CD4-positive, alpha-beta T cell treated with Interleukin-1 beta for 1 hour (primary cell): ENCODE results near the gene ATXN2.

Experiments used
- DNase-seq, 2 donors: peaks; one replicate each; pipeline ENCODE4 v3.0.0-alpha.2; 2020 to 2022

ATXN2 gene

GRCh38 chr12:111448266-111448830 is 150.8 kb downstream of the ATXN2 start:
- DNase-seq: no peak

GRCh38 chr12:111447571-111448265 is 151.4 kb downstream of the ATXN2 start:
- no peak for DNase-seq

GRCh38 chr12:111446631-111447570 is 152.2 kb downstream of the ATXN2 start:
- DNase-seq: no peak

GRCh38 chr12:111445726-111446581 is 153.2 kb downstream of the ATXN2 start:
- DNase-seq: no peak

GRCh38 chr12:111444925-111445725 is 154.0 kb downstream of the ATXN2 start:
- peak; percentile 88 to 90 for DNase-seq

- DNase-seq: no peak
These were observed 154.7 kb downstream of the ATXN2 start for GRCh38 chr12:111444314-111444924.

GRCh38 chr12:111443586-111443985 is 155.5 kb downstream of the ATXN2 start:
- DNase-seq: peak in 1 of 2 donors; percentile 45

GRCh38 chr12:111443086-111443485 is 156.0 kb downstream of the ATXN2 start:
- no peak for DNase-seq

- DNase-seq: no peak
These were observed 156.6 kb downstream of the ATXN2 start for GRCh38 chr12:111442301-111443045.

GRCh38 chr12:111441107-111441928 is 157.8 kb downstream of the ATXN2 start:
- DNase-seq: no peak

- no peak for DNase-seq
These were observed 158.5 kb downstream of the ATXN2 start for GRCh38 chr12:111440631-111441030.

GRCh38 chr12:111440152-111440551 is 159.0 kb downstream of the ATXN2 start:
- DNase-seq: no peak

GRCh38 chr12:111439657-111440151 is 159.4 kb downstream of the ATXN2 start:
- DNase-seq: no peak

GRCh38 chr12:111438481-111438880 is 160.6 kb downstream of the ATXN2 start:
- peak; percentile 58 to 67 for DNase-seq

- DNase-seq: peak in 1 of 2 donors; percentile 67
These were observed 161.2 kb downstream of the ATXN2 start for GRCh38 chr12:111437816-111438454.

GRCh38 chr12:111436811-111437210 is 162.3 kb downstream of the ATXN2 start:
- no peak for DNase-seq

- no peak for DNase-seq
These were observed 162.8 kb downstream of the ATXN2 start for GRCh38 chr12:111436266-111436665.

GRCh38 chr12:111435661-111436201 is 163.4 kb downstream of the ATXN2 start:
- peak; percentile 51 to 57 for DNase-seq
